Endothelial cell of umbilical vein (primary cell): ENCODE results near the gene TTLL10. TPM values are rescaled to one million over a fixed set of nuclear protein-coding genes. Genes with fewer than 3 reads are reported as not detected.

Source experiments
- BruUV-seq: library from RNA; stranded (reverse); fragments of 400-500 nt; replicated peaks from 2 replicates; lab custom pipeline; 2021; lab: Mats Ljungman, UMichigan
- CTCF ChIA-PET: fragments of 300-600, 350-600 bp; sonication (Branson Sonifier 250); formaldehyde crosslinking; loops from one replicate; lab custom pipeline; 2021; ENCODE audit warnings: antibody characterized with exemption, inconsistent platforms; lab: Charles Lee
- POLR2A ChIA-PET: fragments of 300-600, 350-600 bp; sonication (Branson Sonifier 250); formaldehyde crosslinking; loops from one replicate; lab custom pipeline; 2021; ENCODE audit warnings: antibody characterized with exemption, inconsistent platforms; lab: Charles Lee
- DNase-seq: peaks from one replicate; pipeline ENCODE4 v3.0.0-alpha.2; 2011; ENCODE audit warnings: low read depth, low spot score
- FAIRE-seq: peaks from 2 replicates; lab custom pipeline; 2011; peaks lifted over from hg19 to GRCh38; lab: Jason Lieb, UNC
- H2AFZ ChIP-seq: 2 replicates; pipeline ENCODE4 v1.6.0; 2012; ENCODE audit warnings: low read depth, low read length, control low read depth, inconsistent platforms
- H3K27ac ChIP-seq: 2 replicates; pipeline ENCODE4 v1.5.1; 2011; ENCODE audit warnings: low read depth, mild to moderate bottlenecking, control low read depth, low read length, moderate library complexity; ENCODE audit not compliant: insufficient read depth
- H3K27me3 ChIP-seq, 2 experiments: 2 replicates each; pipeline versions ENCODE4 v1.6.0 to v1.6.1; 2011; ENCODE audit warnings: low read length in 2 of 2, mixed read lengths in 1 of 2; ENCODE audit not compliant: control insufficient read depth in 2 of 2, insufficient read depth in 2 of 2
- H3K36me3 ChIP-seq, 2 experiments: 2 replicates in 1 of 2; 3 replicates in 1 of 2; pipeline ENCODE4 v1.5.1; 2011; ENCODE audit warnings: low read length in 2 of 2, mild to moderate bottlenecking in 1 of 2, moderate library complexity in 1 of 2; ENCODE audit not compliant: control insufficient read depth in 2 of 2, insufficient read depth in 2 of 2; ENCODE audit errors: extremely low read depth in 1 of 2
- H3K4me1 ChIP-seq: 3 replicates; pipeline ENCODE4 v1.5.1; 2011; ENCODE audit warnings: mild to moderate bottlenecking, low read length; ENCODE audit not compliant: control insufficient read depth, insufficient read depth; ENCODE audit errors: extremely low read depth
- H3K4me2 ChIP-seq: 2 replicates; pipeline ENCODE4 v1.6.1; 2011; ENCODE audit warnings: low read length, control low read depth, mixed read lengths; ENCODE audit not compliant: insufficient read depth
- H3K4me3 ChIP-seq, 3 experiments: fragments of 200-600 bp in 1 of 3; sonication (generic), shearing (Covaris generic) in 1 of 3; replicated peaks in 1 of 3; 2 replicates each; pipeline ENCODE4 v1.5.1; 2011 to 2016; ENCODE audit warnings: control low read depth in 3 of 3, low read length in 3 of 3, mild to moderate bottlenecking in 2 of 3, inconsistent platforms in 1 of 3, low read depth in 1 of 3, moderate library complexity in 1 of 3; ENCODE audit not compliant: insufficient read depth in 1 of 3
- H3K79me2 ChIP-seq: 2 replicates; pipeline ENCODE4 v1.6.0; 2012; ENCODE audit warnings: low read length, inconsistent platforms; ENCODE audit not compliant: control insufficient read depth, insufficient read depth
- H3K9ac ChIP-seq: replicated peaks from 2 replicates; pipeline ENCODE3; 2011; ENCODE audit warnings: low read length, control low read depth; ENCODE audit not compliant: insufficient read depth; ENCODE audit errors: extremely low read depth
- H3K9me1 ChIP-seq: replicated peaks from 3 replicates; pipeline ENCODE4 v1.6.0; 2011; ENCODE audit warnings: mild to moderate bottlenecking, low read length; ENCODE audit not compliant: control insufficient read depth, insufficient read depth; ENCODE audit errors: extremely low read depth
- H3K9me3 ChIP-seq: replicated peaks from 2 replicates; pipeline ENCODE4 v1.5.1; 2012; ENCODE audit warnings: low read length, inconsistent platforms; ENCODE audit not compliant: control insufficient read depth, insufficient read depth
- H4K20me1 ChIP-seq: replicated peaks from 2 replicates; pipeline ENCODE3; 2011; ENCODE audit warnings: mild to moderate bottlenecking, low read length; ENCODE audit not compliant: control insufficient read depth, insufficient read depth; ENCODE audit errors: extremely low read depth
- CTCF ChIP-seq, 2 donors: IDR thresholded peaks; 1 replicate in 1 of 2; 2 replicates in 1 of 2; pipeline ENCODE4 v1.5.1; 2011; ENCODE audit warnings: low read length in 2 of 2, mild to moderate bottlenecking in 2 of 2, moderate library complexity in 2 of 2, control low read depth in 1 of 2, inconsistent platforms in 1 of 2, low read depth in 1 of 2; ENCODE audit not compliant: insufficient read depth in 1 of 2; ENCODE audit errors: extremely low read depth in 1 of 2
- EZH2 ChIP-seq: IDR thresholded peaks from 2 replicates; pipeline ENCODE4 v1.6.1; 2012; ENCODE audit warnings: borderline replicate concordance, low read depth, mild to moderate bottlenecking, moderate library complexity, low read length, inconsistent platforms; ENCODE audit not compliant: severe bottlenecking
- FOS ChIP-seq: IDR thresholded peaks from 2 replicates; pipeline ENCODE4 v1.6.1; 2011; ENCODE audit warnings: mild to moderate bottlenecking, low read length, moderate library complexity, borderline replicate concordance; ENCODE audit not compliant: insufficient read depth
- GATA2 ChIP-seq: IDR thresholded peaks from 2 replicates; pipeline ENCODE4 v1.7.0; 2011; ENCODE audit warnings: low read depth, mild to moderate bottlenecking, moderate library complexity, mixed read lengths, low read length; ENCODE audit not compliant: insufficient read length, insufficient read depth
- JUN ChIP-seq: IDR thresholded peaks from 2 replicates; pipeline ENCODE4 v1.6.1; 2011; ENCODE audit warnings: borderline replicate concordance, low read depth; ENCODE audit not compliant: insufficient read length, insufficient read depth
- MAX ChIP-seq: IDR thresholded peaks from 2 replicates; pipeline ENCODE4 v1.6.1; 2011; ENCODE audit not compliant: insufficient read depth, insufficient read length
- MYC ChIP-seq: IDR thresholded peaks from one replicate; pipeline ENCODE4 v1.6.1; 2011; ENCODE audit warnings: mild to moderate bottlenecking, low read depth, low read length
- POLR2A ChIP-seq: IDR thresholded peaks from 2 replicates; pipeline ENCODE4 v1.6.1; 2012; ENCODE audit warnings: low read depth, mild to moderate bottlenecking, control low read depth, low read length
- POLR2AphosphoS5 ChIP-seq: IDR thresholded peaks from 2 replicates; pipeline ENCODE4 v1.6.1; 2012; ENCODE audit warnings: low read depth, mild to moderate bottlenecking, control low read depth, low read length, moderate library complexity; ENCODE audit not compliant: insufficient read depth
- dilution Hi-C: fragments of 300-500 bp; cut with MboI; formaldehyde crosslinking; loops from one replicate; pipeline ENCODE4 v1.15.0; 2019; ENCODE audit warnings: low sequenced_read_pairs; ENCODE audit not compliant: extremely low pct_ligation_motif_present
- intact Hi-C: fragments of 100-400 bp; cut with micrococcal nuclease; formaldehyde crosslinking; loops from one replicate; pipeline ENCODE4 v1.10.0; 2022
- polyA plus RNA-seq, 4 experiments: library from polyadenylated mRNA; depleted of rRNA in 3 of 4; stranded (reverse) in 3 of 4; unstranded in 1 of 4; fragments of >200 nt; gene quantifications; 2 replicates each; pipeline versions ENCODE4 v1.2.1 to v1.2.3, GENCODE V29; 2011 to 2012; ENCODE audit warnings: missing spikeins in 1 of 4
- total RNA-seq: library from RNA; stranded (reverse); gene quantifications from 2 replicates; pipeline ENCODE4 v1.2.3, GENCODE V29; 2021

The TTLL10 gene
- total and polyA plus RNA-seq, 2 donors (not counting 3 experiments of a cell fraction or from before 2014, with no cell fraction given), result not detected

- no peaks in the 10 kb centered on the region for H3K9me3 ChIP-seq
- no peak overlapping the region for H3K4me2 ChIP-seq
- FAIRE-seq (no peak), DNase-seq (peak; percentile 39)
- no peak overlapping the region for H2AFZ ChIP-seq
- dilution Hi-C loops, result no loop called here
- no peaks in the 10 kb centered on the region for H3K4me1 ChIP-seq
- intact Hi-C loops, result loop anchor here (2.0 kb wide), 2 partner anchors 18 to 90 kb away; no protein-coding TSS in a partner anchor
- peaks cover 2 to 3% of the 10 kb centered on the region in 2 experiments for H3K36me3 ChIP-seq
- no peaks in the 10 kb centered on the region for H3K27me3 ChIP-seq
- ChIA-PET CTCF (interaction anchor here (1.0 to 1.5 kb wide), 2 partner anchors 18 to 91 kb away, joined by 4 read pairs; no protein-coding TSS in a partner anchor), POLR2A (no interaction called here)
- no peak overlapping the region for H3K9ac ChIP-seq
- no peaks in the 10 kb centered on the region for H3K79me2 ChIP-seq
- TF ChIP-seq FOS, result no peak
- TF ChIP-seq MYC, result no peak
- no peak for TF ChIP-seq POLR2AphosphoS5
- TF ChIP-seq POLR2A, result no peak
- TF ChIP-seq MAX, result no peak
- no peak for TF ChIP-seq EZH2
- no peak for TF ChIP-seq GATA2
- no peak for TF ChIP-seq CTCF (IDR thresholded peaks at IDR 0.05; ENCODE audit: extremely low read depth in 1 of 2, insufficient read depth in 1 of 2, low read depth in 1 of 2, low read length in 2 of 2)
- TF ChIP-seq JUN, result no peak
- BruUV-seq, result no TSS peak
- no peaks in the 10 kb centered on the region for H4K20me1 ChIP-seq
- H3K9me1 ChIP-seq, result no peaks in the 10 kb centered on the region
- H3K27ac ChIP-seq, result no peak overlapping the region
- H3K4me3 ChIP-seq, result no peak overlapping the region
Measured at GRCh38 chr1:1212780-1213344, 39.2 kb downstream of the TTLL10 start.
